HG03175 (cell line): ENCODE measurements around the gene DUXA.
A peak's percentile ranks its signal among the peaks of the same experiment; 100 is the strongest.
"Not testable (repeated sequence)": the region's sequence is repeated elsewhere in the genome, so short reads cannot be mapped to it uniquely, and the experiment has no call there.

Experiments
- ATAC-seq: cut with Tn5 transposase; IDR thresholded peaks from one replicate; pipeline ENCODE4 v1.9.1; 2021; ENCODE audit warnings: mild to moderate bottlenecking, moderate library complexity; ENCODE audit not compliant: unreplicated experiment

DUXA gene

GRCh38 chr19:57167385-57167784 lies at the start of gene DUXA:
Gene DUXA (minus strand): TSS chr19:57167485. CDS start chr19:57167443, 42 bp downstream.
- no peak for ATAC-seq

- no peak for ATAC-seq
Observed at GRCh38 chr19:57212109-57212508, 44.8 kb upstream of the DUXA start.

GRCh38 chr19:57210381-57210780 lies 43.1 kb upstream of the DUXA start:
- ATAC-seq: no peak

- ATAC-seq: no peak
Observed at GRCh38 chr19:57202160-57202559, 34.9 kb upstream of the DUXA start.

- not testable (repeated sequence) for ATAC-seq
Observed at GRCh38 chr19:57197874-57198273, 30.6 kb upstream of the DUXA start.

GRCh38 chr19:57192993-57193392 lies 25.7 kb upstream of the DUXA start:
- no peak for ATAC-seq

- peak; percentile 11 for ATAC-seq
Observed at GRCh38 chr19:57192077-57192420, 24.8 kb upstream of the DUXA start.

- peak; percentile 97 for ATAC-seq
Observed at GRCh38 chr19:57191141-57192076, 24.1 kb upstream of the DUXA start, which contains the start of gene ZNF264. Gene ZNF264 (plus strand): TSS chr19:57191500. CDS start chr19:57191914, 414 bp downstream.

GRCh38 chr19:57190301-57190700 lies 23.0 kb upstream of the DUXA start:
- ATAC-seq: no peak

GRCh38 chr19:57171551-57172081 lies 4.3 kb upstream of the DUXA start:
- ATAC-seq: no peak

GRCh38 chr19:57165846-57166245 lies 1.4 kb downstream of the DUXA start:
- no peak for ATAC-seq

- no peak for ATAC-seq
Observed at GRCh38 chr19:57161985-57162539, 5.2 kb downstream of the DUXA start.

- no peak for ATAC-seq
Observed at GRCh38 chr19:57152921-57153320, 14.4 kb downstream of the DUXA start.

GRCh38 chr19:57141699-57142098 lies 25.6 kb downstream of the DUXA start:
- no peak for ATAC-seq

GRCh38 chr19:57135797-57136196 lies 31.5 kb downstream of the DUXA start:
- ATAC-seq: no peak

- ATAC-seq: not testable (repeated sequence)
Observed at GRCh38 chr19:57127403-57127802, 39.9 kb downstream of the DUXA start.

- no peak for ATAC-seq
Observed at GRCh38 chr19:57123882-57124281, 43.4 kb downstream of the DUXA start.

GRCh38 chr19:57118848-57119247 lies 48.4 kb downstream of the DUXA start:
- ATAC-seq: no peak

GRCh38 chr19:57113501-57113900 lies 53.8 kb downstream of the DUXA start:
- not testable (repeated sequence) for ATAC-seq

- ATAC-seq: no peak
Observed at GRCh38 chr19:57111329-57111644, 56.0 kb downstream of the DUXA start.

- no peak for ATAC-seq
Observed at GRCh38 chr19:57110592-57111328, 56.5 kb downstream of the DUXA start.
